GM12873 (cell line): ENCODE results near the gene HMGN3.

Source experiments
- TF ChIP-seq, protein P1 (sequence below): IDR thresholded peaks from 2 replicates; pipeline ENCODE4 v1.5.1; 2012; ENCODE audit warnings: low read depth, mild to moderate bottlenecking, moderate library complexity, low read length, control low read depth; ENCODE audit not compliant: insufficient read depth; ENCODE audit errors: missing control alignments

HMGN3 gene

DNA sequence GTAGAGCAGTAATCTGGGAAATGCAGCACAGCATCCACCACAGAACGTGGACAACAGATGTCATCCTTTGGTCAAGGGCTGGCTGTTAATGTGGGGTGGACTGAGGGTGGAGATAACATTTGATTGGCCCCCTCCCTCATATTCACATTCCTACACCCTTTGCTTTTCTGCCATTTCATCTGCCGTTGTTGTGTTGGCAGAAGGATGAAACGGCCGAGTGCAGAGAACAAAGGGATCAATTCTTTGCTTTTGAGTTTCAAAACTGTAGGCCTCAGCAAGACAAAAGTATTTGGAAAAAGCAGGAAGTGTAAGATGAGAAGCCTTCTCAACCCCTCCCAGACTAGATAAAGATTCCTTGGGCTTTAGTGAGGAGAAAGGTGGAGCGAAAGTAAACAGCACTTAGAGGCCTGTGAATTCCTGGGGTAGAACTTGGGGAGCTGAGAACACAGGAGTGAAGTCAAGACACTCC is 82.2 kb downstream of the HMGN3 start:
- TF ChIP-seq, protein P1, sequence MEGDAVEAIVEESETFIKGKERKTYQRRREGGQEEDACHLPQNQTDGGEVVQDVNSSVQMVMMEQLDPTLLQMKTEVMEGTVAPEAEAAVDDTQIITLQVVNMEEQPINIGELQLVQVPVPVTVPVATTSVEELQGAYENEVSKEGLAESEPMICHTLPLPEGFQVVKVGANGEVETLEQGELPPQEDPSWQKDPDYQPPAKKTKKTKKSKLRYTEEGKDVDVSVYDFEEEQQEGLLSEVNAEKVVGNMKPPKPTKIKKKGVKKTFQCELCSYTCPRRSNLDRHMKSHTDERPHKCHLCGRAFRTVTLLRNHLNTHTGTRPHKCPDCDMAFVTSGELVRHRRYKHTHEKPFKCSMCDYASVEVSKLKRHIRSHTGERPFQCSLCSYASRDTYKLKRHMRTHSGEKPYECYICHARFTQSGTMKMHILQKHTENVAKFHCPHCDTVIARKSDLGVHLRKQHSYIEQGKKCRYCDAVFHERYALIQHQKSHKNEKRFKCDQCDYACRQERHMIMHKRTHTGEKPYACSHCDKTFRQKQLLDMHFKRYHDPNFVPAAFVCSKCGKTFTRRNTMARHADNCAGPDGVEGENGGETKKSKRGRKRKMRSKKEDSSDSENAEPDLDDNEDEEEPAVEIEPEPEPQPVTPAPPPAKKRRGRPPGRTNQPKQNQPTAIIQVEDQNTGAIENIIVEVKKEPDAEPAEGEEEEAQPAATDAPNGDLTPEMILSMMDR: no peak
